Stimulated activated CD4-positive, alpha-beta T cell treated with anti-CD3 and anti-CD28 coated beads, TNF-alpha, amount 100 ng/mL, for 1 hour (primary cell): ENCODE measurements around the gene FRMD6.
A peak's percentile ranks its signal among the peaks of the same experiment; 100 is the strongest.
"Not testable (repeated sequence)": the region's sequence is repeated elsewhere in the genome, so short reads cannot be mapped to it uniquely, and the experiment has no call there.

ENCODE experiments used
- DNase-seq, 3 donors: peaks; one replicate each; pipeline ENCODE4 v3.0.0-alpha.2; 2020; ENCODE audit warnings: low read depth in 3 of 3, low spot score in 1 of 3

FRMD6 gene

GRCh38 chr14:51628238-51628637 is 23.5 kb upstream of the FRMD6 start:
- no peak for DNase-seq

- no peak for DNase-seq
Measured at GRCh38 chr14:51630987-51631386, 20.7 kb upstream of the FRMD6 start.

DNA sequence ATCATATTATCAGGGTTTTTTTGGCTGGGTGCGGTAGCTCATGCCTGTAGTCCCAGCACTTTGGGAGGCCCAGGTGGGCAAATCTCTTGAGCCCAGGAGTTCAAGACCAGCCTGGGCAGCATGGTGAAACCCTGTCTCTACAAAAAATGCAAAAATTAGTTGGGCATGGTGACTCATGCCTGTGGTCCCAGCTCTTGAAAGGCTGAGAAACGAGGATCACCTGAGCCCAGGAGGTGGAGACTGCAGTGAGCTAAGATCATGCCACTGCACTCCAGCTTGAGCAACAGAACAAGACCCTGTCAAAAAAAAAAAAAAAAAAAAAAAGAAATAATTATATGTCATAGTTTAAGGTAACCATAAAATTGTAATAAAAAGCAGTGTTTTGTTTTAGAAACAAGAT is 18.4 kb upstream of the FRMD6 start:
- DNase-seq, result not testable (repeated sequence)

DNA sequence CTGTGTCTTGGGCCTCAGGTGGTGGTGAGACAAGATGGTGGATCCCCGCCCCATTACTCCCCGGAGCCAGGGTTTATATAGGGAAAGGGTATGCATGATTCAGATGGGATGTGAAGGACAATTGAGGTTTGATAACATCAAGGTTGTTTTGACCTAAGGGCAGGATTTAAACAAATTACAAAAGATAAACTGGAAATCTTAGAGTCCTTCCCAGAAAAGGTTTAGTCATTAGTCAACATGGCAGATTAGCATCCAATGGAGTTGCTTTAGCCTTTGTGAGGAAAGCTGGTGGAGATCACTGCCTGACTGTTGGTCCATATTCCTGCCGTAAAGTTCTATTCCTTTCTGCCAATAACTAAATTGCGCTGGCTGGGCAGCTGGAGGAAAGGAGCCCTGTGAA is 15.6 kb upstream of the FRMD6 start:
- DNase-seq, result no peak

DNA sequence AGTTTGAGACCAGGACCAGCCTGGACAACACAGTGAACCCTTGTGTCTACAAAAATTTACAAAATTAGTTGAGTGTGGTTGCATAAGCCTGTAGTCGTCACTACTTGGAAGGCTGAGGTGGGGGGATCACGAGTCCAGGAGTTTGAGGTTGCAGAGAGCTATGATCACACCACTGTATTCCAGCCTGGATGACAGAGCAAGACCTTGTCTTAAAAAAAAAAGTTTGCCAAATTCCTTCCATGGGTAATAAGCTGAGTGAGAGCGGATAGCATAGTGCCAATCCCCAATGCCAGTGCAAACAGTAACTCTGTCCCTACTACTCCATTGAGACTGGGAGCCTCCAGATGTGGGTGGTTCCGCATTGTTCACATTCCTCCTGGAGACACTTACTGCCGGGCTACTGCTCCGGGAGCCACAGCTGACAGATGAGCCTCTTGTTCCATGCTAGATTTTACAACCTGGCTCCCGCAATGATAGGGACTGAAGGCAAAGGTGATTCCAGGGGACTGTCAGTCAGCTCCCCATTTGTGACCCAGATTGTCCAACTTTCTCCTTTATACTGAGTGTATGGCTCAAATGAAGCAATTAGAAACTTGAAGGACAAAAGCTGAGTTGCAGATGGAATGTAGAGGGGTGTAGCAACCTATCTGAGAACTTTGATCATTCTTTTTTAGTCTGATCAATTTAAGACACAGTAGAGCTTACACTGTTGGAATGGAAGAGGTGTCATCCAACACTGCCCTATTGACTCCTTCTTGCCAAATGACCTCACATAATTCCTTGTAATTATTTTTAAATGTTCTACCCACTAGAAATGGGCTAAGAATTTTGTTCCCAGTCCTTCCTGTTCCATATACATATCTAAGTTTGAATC is 13.4 kb upstream of the FRMD6 start:
- no peak for DNase-seq

DNA sequence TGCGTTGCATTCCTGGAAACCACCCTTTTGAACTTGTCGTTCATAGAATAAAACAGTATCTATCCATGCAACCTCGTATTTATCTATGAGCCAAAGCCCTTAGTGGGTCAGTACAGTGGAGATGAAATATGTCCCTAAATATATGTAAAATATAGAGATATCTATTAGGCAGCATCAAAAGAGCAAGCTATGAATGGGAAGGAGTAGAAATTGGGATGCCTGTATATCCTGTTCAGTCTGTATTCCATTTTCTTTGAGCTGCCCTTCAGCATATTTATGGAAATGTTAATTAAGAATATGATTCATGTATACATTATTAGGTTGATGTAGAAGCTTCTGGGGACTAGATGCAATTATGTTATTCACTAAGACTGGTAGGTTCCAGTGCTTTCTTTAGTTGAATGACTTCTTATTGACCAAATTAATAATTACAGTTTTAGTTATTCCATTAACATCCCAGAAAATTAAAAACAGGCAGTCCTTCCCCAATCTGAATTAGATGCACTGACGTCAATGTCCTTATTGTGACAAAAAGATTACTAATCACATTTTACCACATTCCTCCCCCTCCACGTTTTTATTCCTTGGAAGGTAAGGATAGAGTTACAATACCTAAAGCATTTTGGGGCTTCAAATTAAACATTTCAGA is 11.9 kb upstream of the FRMD6 start:
- no peak for DNase-seq

GRCh38 chr14:51643140-51643539 is 8.6 kb upstream of the FRMD6 start:
- no peak for DNase-seq

DNA sequence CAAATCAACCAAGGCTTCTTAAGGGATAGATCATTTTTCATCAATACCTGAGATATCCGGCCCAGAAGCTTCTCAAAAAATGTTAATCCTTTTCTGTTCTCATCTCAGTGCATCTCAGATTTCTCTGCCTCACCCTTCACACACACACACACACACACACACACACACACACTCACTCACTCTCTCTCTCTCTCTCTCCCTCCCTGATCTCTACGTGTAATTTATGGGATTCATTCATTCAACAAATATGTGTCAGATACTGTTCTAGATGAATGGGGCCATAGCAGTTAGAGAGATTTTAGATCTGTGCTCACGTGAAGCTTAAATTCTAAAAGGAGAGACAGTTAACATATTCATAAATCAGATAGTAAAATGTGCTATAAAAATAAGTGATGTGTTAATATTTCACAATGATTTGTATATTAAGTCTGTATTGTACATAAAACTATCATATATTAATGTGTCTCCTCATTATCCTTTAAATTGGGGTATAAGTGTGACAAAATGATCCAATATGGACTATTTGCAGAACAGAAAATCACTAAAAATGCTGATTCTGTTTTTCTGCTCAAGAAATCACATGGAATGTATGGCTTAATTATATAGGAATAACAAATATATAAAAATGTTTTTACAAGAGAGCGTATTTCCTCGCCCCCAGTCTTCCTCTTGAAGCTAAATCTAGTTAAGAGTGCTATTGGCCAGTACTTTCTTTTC is 7.3 kb upstream of the FRMD6 start:
- no peak for DNase-seq

DNA sequence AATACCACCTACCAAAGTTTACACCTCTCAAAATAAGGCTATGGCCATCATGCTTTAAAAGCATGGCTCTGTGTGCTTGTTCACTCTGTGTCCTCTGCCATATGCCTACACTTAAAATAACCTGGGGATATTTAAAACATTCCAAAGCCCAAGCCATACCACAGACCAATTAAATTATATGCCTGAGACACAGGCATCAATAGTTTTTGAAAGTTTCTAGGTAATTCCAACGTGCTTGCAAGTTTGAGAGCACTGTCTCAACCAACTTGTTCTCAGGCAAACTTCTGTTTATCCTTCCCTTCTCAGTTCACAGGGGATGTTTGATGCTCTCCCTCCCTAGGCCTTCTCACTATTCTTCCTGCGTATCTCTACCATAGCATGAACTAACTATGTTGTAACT is 3.4 kb upstream of the FRMD6 start:
- DNase-seq, result no peak

DNA sequence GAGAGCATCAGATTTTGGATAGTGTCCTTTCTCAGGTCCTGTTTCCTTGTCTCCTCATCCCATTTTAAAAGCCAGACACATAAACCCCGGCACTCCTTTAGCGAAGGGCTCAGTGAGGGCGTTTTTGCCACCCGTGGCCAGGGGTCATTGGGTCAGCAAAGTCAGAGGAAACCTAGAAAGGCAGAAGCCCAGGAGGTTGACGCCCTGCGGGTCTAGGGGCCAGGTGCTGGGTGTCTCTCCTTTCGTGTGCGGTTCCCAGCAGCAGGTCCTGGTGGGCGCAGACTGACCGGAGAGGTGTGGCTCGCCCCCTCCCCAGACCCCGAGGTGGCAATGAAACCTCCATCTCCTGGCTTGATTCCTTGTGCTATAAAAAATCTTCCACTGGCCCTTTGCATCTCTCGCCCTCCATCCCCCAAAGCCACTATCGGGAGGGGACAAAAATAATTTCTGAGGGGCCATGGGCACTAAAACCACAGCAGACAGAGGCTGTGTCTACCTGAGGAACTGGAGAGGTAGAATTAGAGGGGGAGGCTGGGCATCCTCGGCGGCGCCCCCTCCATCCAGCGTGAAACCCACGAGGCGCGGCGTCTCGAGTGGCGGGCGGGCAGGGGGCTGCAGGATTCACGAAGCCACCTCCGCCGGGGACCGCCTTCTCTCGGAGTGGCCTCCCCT is 858 bp upstream of the FRMD6 start:
- no peak for DNase-seq

- DNase-seq, result peak in 2 of 3 donors; percentile 18
Measured at GRCh38 chr14:51652168-51653078, 713 bp downstream of the FRMD6 start.

DNA sequence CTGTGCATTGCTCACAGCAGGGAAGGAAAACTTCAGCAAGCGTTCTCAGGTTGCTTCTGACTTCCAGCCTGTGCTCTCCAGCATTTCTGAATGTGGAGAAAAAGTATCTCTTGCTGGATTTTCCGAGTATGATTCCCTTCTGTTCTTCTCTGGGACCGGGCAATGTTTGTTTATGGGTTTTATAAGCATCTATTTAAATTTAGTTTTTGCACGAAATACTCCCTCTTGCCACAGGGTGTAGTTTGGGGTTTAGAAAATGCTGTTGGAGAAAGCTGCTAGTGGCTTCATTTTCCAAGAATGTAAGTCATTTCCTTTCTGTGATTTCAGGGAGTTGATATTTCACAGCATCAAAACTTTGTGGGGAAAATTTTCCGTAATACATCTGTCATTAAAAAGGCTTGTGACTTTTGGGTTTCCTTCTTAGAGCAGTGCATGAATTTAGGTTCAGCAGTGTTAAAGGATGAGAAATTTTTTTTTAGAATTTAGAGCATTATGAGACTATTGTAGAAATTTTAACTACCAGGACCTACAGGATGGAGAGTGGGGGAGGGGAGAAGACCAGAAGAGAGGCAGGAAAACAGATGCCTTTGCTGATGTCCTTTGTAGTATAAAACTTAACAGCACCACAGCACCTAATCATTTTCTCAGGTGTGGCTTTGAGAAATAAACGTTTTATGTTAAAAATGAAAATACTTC is 1.5 kb downstream of the FRMD6 start:
- no peak for DNase-seq

GRCh38 chr14:51653775-51654532 is 2.2 kb downstream of the FRMD6 start:
- DNase-seq, result no peak

DNA sequence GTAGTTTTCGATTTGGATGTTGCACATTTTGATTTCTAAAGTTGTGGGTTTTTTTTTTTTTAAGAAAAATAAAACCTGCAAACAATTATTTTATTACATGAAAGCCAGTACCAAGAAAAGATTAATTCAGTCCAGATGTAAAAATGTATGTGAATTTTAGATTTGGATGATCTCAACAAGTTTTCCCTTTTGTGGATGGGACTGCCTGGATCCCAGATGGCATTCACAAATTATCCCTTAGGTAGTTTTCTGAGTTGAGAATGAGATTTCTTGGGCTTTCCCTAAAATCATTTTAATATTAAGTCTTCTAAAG is 2.8 kb downstream of the FRMD6 start:
- DNase-seq, result no peak

- DNase-seq, result no peak
Measured at GRCh38 chr14:51657762-51658161, 6.1 kb downstream of the FRMD6 start.

- no peak for DNase-seq
Measured at GRCh38 chr14:51658441-51659173, 6.9 kb downstream of the FRMD6 start.

DNA sequence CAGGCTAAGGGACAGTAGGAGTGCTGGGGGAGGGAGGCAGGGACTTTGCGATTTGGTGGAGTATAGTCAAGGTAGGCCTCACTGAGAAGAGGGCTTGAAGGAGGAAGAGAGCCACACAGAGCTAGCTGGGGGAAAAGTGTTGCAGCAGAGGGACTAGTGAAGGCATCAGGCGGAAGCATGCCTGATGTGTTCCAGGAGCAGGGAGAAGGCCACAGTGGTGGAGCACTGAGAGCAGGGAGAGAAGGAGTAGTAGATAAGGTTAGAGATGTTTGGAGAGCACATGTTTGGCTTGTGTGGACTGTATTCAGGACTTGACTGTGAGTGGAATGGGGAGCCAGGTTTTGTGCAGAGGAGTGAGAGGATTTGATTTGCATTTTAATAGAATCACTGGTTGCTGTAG is 9.0 kb downstream of the FRMD6 start:
- DNase-seq, result no peak

GRCh38 chr14:51661504-51661903 is 9.8 kb downstream of the FRMD6 start:
- DNase-seq, result no peak
